ENCODE data around the gene ACTA2.

The ACTA2 gene

GRCh38 chr10:88892222-88892967 is 60.2 kb downstream of the ACTA2 start:
- peak; percentile 58 for DNase-seq (ENCODE audit: low read depth)

GRCh38 chr10:88890681-88891381 is 61.7 kb downstream of the ACTA2 start:
- DNase-seq (ENCODE audit: low read depth) = peak; percentile 22

DNA sequence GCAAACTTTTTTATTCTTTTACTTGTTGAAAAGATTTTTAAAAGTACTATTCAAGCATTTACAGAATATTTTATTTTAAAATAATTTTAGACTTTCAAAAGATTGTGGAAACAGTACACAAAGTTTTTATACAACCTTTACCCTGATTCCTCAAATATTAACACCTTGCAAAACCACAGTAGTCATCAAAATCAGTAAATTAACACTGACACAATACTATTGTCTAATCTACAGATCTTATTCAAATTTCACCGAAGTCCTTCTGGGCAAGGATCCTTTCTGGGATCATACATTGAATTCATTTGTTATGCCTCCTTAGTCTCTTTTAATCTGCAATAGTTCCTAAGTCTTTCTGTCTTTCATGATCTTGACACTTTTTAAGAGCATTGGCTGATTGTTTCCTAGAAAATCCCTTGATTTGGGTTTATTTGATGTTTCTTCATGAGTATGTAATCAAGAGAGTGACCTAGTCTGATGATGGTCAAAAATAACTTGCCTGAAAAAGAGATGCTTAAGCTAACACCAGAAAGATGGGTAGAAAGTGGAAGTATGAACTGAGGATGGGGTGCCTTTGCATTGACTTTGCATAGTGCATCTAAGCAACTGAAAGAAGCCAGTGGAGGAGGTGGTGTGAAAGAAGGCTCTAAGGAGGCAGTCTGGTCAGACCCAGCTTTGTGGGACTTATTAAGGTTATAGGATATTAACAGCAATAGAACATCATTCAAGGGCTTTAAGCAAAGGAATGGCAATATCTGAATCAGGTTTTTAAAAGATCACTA is 62.8 kb downstream of the ACTA2 start:
- DNase-seq (ENCODE audit: low read depth) = no peak

DNA sequence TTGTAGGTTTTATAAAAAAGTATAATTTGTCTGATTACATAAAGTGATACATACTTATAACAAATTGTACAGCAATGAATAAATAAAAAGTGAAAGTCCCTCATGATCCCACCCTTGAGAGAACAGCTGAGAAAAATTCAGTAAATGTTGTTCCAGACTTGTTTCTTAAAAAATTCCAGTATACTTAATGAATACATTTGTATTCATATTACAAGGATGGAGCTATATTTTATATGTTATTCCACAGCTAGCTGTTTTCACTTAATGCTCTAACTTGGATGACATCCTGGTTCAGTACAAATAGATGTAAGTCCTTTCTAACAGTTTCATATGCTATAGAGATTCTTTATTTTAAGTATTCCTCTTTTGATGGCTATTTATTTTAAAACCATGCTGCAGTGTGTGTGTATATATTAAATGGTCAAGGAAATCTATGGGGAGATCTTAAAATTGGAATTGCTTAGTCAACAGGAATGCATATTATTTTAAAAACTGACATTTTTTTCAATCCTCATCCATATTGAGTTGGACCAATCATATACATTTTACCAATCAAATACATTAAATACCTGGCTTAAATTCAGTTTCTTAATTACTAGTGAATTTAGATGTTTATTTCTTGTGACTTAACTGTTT is 63.6 kb downstream of the ACTA2 start:
- no peak for DNase-seq (ENCODE audit: low read depth)

- DNase-seq (ENCODE audit: low read depth) = peak; percentile 39
Measured at GRCh38 chr10:88886557-88886956, 66.0 kb downstream of the ACTA2 start.
